Stimulated activated CD8-positive, alpha-beta memory T cell treated with anti-CD3 and anti-CD28 coated beads, Interleukin-12 subunit alpha, Interleukin-12 subunit beta, amount 100 ng/mL, for 4 hours (primary cell): ENCODE measurements around the gene WNK1.
A peak's percentile ranks its signal among the peaks of the same experiment; 100 is the strongest.
"Not testable (repeated sequence)": the region's sequence is repeated elsewhere in the genome, so short reads cannot be mapped to it uniquely, and the experiment has no call there.

Experiments
- DNase-seq: peaks from one replicate; pipeline ENCODE4 v3.0.0-alpha.2; 2020; ENCODE audit warnings: low read depth

WNK1 gene

DNA sequence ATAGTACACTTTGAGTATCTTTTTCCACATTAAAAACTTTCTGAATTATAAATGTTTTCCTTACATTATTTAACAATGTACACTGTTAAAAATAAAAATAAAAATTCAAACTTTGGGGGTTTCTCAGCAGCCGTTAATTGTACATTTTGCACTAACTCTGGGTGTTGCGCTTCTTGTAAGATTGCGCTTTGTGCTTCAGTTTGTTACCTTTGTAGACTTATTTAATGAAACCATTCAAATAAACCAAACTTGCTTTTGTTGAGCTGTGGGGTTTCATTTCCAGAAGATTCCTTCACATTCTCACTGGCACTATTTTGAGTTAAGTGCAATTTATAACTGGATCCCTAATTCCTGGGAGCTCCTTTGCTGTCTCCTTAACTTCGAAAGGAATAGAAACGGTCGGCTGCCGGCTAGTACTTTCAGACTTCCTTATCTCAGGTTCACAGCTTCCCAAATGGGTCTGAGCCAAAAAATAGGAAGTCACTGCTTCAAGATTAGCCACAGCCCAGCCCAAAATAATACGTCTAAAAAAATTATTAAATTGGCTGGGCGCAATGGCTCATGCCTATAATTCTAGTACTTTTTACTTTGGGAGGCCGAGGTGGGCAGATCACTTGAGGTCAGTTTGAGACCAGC, 158.9 kb downstream of the WNK1 start:
- DNase-seq, result no peak

DNA sequence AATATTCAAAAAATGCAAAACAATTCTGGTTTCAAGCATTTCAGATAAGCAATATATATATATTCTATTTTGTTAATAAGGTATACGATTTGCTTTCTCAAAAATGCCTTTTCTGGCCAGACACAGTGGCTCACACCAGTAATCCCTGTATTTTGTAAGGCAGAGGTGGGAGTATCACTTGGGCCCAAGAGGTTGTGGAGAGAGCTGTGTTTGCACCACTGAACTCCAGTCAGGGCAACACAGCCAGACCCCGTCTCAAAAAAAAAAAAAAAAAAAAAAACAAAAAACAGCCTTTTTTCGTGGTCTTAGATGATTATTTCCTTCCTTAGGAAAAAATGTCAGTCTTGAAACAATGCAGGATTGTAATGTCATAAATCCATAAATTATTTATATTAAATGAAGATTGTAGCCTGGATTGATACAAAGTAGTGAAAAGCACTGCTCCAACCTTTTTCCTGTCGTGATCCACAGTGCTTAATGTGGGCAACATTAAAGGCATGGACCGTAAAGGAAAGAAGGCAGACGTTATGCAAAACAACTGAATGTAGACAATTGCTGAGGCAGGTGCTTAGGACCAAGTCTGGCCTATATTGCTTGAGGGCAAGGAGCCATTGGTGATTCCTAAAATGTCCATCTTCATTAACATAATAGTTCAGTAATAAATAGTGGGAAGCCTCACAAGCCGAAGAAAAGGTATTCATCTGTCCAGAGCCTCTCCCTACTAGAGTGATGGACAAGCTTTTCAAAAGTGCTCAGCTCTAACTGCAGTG, 160.3 kb downstream of the WNK1 start:
- no peak for DNase-seq

DNA sequence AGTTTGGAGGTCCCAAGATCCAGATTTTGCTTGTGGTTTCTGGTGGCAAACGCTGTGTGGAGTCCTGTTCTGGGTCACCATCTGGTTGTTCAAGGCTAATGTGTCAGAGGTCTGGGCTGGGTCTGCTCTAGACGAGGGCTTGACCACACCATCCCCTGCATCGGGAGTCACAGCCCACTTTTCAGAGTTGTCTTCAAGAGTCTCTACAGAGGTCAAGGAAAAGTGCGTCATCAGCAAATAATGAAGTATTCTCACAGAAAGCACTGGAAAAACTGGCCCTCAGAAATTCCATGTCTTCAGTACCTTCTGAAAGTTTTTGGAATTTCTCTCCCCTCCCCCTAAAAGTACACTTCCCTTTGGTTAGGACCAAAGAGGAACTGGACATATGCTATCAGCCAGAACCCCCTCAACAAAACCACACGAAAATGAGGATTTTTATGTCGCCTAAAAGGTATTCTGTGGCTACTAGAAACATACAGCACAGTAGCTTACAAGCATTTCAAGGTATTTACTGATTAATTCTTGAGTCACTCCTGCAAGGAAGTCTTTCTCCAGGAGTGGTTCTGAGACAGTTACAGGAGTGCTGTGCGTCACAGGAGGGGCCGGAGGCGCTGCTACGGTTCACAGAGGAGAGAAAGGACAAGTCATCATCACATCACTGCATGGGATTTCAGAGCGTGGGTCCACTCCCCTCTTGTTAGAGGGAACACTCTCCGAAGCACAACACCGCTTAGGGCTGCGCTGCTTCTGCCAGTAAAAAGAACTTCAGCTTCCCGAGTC, 161.7 kb downstream of the WNK1 start:
- DNase-seq, result no peak

DNA sequence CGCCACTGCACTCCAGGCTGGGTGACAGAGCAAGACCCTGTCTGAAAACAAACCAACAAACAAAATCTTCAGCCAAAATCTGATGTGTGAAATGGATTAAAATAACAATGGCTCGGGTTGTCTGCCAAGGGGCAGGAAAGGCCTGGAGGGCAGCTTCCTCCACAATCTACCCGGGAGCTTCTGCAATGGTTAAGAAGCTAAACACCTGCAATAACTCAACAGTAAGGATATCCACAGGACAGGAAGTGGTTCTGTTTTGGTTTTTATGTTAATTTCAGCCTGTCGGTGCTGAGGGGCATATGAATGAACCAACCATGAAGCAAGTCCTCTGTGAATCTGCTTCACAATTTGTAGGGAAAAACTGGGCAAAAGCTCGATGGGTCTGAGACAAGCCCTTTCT, 162.7 kb downstream of the WNK1 start:
- DNase-seq, result no peak

DNA sequence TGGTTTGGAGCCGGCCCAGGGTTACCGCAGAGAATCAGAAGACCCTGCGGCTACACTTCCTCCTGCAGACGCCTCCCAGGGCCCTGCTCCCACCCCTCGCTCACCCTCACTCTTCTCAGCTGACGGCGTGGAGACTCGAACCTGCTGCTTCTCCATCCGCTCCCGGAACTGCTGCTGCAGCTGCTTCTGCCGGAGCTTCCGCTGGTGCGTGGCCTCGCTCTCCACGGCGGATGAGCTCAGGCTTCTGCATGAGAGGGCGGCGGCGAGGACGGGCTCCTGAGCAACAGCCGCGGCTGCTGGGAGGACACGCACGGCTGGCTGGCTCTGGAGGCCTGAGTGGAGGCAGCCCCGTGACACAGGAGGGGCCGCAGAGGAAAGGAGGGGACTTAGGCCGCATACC, 163.9 kb downstream of the WNK1 start:
- DNase-seq, result no peak

DNA sequence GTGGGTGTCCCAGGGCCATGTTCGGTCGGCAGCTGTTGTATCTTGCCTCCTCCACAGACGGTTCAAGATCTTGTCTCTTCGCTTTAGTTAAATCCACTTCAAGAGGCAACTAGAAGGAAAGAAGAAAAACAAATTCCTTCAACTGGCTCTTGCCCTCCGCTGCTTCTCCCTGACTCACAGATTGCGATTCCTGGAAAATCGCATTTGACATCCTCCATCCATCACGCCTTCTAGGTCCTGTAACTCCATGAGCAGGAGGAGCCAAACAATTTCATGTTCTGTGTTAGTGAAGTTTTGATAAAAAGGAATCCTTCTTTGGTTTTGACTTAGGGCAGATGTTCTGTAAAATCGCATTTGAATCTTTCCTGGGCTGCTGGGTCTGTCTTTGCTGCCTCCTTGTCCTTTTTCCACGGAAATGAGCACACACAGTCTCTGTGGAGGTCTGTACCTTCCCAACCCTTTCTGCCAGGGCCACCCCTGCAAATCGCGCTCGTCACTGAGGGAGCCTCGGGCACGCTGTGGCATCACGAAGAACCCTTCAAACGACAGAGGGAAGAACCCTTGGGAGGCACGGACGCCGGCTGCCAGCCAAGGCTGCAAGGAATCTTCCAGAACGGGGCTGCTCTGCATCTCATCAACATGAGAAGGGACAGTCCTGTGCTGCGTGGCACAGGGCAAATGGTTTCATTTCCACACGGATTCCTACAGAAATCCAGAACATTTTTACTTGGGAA, 164.5 kb downstream of the WNK1 start:
- no peak for DNase-seq

DNA sequence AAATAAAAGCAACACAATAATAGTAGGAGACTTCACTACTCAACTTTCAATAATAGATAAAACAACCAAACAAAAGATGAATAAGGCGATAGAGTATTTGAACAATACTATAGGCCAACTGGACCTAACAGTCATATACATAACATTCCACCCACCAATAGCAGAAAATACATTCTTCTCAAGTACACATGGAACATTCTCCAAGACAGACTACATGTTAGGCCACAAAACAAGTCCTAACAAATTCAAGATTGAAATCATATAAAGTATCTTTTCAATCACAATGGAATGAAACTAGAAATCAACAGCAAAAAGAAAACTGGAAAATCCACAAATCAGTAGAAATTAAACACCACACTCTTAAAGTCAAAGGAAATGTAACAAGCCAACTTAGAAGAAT, 168.3 kb downstream of the WNK1 start:
- no peak for DNase-seq

DNA sequence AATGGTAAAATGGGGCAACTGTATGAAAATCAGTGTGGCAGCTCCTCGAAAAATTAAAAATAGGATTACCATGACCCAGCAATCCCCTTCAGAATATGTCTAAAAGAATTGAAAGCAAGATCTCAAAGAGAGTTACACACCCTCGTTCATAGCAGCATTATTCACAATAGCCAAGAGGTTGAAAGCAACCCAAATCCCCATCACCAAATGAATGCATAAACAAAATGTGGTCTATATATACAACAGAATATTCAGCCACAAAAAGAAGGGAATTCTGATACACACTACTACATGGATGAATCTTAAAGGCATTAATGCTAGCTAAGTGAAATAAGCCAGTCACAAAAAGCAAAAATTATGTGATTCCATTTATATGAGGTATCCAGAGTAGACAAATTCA, 169.9 kb downstream of the WNK1 start:
- DNase-seq, result no peak

DNA sequence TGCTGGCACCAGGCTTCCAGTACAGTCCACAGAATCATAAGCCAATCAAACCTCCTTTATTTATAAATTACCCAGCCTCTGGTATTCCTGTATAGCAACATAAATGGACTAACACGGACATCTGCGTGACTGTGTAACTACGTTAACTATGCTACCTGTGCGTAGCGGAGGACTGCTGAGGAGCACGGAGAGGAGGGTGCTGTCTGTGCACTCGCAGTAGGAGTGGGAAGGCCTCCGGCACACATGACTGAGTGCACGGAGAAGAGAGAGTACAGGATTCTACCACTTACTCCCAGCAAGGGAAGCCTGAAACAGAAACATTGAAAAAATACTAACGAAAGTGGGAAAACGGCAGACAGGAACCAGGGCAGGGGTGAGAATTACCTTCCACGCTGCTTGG, 174.3 kb downstream of the WNK1 start:
- no peak for DNase-seq

DNA sequence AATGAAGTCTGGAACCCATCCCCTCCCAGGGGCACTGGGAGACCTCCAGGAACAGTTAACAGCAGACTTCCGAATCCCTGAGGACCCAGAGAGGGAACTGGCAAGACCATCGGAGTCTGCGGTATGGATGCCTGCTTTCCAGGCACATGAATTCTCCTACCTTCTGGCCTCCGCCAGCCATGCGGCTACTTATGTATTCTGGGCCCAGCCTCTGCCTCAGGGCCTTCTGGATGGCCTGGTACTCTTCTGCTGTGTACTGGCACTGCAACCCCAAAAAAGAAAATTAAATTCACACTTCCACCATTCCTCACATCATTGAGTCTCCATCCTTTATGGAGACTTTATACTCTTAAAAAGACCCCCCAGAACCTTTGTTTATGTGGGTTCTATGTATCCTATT, 178.7 kb downstream of the WNK1 start:
- DNase-seq, result no peak

DNA sequence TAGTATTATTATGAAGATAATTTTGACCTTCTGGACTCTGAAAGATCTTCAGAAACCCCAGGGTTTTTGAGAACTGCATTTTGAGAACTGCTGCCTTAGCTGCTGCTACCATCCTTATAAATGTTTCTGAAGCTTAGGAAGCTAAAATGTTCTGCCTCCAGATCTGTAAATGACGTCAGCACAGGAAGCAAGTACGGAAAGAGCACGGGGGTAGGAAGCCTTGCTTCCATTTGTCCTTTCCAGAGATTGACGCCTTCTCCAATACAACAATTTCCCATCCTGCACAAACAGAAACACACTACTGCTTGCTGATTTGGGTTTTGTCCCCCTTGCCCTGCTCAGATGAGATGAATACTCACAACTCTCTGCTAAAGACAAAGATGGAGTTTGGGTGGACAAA, 179.2 kb downstream of the WNK1 start:
- DNase-seq, result no peak

DNA sequence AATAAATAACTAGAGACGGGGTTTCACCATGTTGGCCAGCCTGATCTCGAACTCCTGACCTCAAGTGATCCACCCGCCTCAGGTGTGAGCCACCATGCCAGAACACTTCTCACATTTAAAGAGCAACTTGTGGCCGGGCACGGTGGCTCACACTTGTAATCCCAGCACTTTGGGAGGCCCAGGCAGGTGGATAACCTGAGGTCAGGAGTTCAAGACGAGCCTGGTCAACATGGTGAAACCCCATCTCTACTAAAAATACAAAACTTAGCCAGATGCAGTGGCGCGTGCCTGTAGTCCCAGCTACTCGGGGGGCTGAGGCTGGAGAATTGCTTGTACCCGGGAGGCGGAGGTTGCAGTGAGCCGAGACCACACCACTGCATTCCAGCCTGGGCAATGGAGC, 183.5 kb downstream of the WNK1 start:
- not testable (repeated sequence) for DNase-seq

DNA sequence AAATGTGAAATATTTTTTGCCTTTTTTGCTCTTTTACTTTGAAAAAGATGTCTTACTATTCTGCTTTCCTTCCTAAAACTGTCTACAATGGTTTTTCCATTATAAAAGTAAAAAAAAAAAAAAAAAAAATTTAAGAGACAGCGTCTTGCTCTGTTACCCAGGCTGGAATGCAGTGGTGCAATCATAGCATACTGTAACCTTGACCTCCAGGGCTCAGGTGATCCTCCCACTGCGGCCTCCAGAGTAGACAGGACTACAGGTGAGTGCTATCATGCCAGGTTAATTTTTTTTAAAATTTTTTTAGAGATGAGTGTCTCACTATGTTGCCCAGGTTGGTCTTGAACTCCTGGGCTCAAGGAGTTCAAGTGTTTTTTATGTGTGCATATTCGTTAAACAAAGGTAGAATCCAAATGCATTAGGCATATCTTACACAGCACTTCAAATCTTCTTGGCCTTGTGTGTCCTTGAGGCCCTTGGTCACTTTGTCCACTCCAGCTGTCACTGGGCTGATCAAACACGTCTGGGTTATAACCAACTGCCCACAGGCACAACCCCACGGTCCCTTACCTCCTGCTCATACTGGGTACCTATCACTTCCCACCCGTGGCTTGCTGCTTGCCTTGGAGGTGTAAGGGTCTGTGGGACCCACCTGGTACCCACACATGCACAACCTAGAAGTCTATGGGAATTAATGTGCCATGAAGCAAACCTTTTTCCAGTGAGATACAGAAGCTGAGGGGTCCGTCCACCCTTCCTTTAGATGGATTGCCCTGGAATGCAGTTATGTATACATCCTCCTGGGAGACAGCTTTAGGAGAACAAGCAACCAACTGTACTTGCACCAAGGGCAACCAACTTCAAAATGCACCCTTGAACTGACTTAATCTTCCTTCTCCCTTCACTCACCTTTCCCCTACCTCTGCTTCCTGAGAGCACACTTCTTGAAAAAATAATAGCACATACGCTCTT, 184.3 kb downstream of the WNK1 start:
- DNase-seq, result no peak

DNA sequence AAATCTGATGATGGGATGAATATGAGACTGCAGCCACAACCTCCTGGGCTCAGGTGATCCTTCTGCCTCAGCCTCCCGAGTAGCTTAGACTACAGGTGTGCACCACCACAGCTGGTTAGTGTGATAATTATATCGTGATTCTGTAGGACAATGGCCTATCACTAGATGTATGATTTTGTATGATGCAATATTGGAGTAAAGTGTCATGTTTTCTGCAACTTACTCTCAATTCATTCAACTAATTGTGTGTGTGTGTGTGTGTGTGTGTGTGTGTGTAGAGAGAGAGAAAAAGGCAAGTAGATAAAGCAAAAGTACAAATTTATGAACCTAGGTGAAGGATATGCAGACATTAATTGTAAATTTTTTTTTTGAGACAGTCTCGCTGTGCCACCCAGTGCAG, 186.4 kb downstream of the WNK1 start:
- no peak for DNase-seq

DNA sequence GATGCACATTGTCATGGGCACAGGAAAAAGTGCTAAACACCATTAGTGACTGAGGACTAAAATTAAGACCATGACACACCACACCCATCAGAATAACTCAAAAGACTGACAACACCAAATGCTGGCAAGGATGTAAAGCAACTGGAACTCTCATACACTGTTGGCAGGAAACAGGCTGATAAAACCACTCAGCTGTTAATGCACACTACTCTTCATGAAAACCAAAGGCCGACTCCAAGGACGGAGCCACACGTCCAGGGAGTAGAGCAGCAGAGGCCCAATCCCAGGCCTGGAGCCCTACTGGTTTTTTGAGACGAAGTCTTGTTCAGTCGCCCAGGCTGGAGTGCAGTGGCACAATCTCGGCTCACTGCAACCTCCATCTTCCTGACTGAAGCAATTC, 190.7 kb downstream of the WNK1 start:
- no peak for DNase-seq

DNA sequence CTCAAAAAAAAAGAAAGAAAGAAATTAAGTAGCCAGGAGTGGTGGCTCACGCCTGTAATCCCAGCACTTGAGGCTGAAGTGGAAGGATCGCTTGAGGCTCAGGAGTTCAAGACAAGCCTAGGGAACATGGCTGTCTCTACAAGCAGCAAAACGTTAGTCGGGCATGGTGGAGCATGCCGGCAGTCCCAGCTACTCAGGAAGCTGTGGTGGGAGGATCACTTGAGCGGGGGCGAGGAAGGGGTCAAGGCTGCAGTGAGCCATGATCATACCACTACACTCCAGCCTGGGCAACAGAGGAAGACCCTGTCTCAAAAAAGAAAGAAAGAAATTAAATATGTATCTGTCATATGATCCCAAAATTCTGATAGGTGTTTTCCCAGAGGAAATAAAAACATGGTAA, 191.8 kb downstream of the WNK1 start:
- no peak for DNase-seq

DNA sequence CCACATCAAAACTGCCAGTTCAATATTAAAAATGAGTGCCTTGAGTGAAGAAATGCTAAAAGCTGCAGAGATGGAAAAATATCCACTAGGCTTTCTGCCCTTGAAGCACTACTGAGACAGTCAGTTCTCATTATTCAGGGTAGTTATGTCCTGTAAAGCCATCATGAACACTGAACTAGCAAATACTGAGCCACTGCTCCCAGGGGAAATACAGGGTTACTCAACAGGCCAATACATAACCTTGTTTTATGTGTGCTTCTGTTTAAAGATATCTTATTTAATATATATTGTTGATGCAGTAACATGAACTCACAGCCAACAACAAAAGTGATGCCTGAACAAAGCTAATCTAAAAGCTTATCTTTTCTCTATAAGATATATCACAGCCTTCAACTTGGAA, 193.8 kb downstream of the WNK1 start:
- no peak for DNase-seq

DNA sequence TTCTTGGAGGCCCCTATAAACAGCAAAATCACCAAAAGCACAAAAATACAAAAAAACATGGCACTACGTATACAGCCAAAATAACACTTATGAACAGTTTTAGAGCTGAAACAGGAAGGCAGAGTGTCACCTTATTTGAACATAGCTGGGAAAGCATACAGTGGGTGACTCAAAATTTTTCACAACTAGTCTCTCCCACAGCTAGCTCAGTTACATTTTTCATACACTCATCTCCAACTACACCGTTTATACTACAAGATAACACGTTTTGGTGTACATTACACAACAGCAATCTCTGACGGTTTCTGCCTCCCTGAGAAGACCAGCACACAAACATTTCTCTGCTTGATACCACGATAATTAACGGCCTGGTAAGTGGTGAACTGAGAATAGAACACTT, 194.3 kb downstream of the WNK1 start:
- no peak for DNase-seq

DNA sequence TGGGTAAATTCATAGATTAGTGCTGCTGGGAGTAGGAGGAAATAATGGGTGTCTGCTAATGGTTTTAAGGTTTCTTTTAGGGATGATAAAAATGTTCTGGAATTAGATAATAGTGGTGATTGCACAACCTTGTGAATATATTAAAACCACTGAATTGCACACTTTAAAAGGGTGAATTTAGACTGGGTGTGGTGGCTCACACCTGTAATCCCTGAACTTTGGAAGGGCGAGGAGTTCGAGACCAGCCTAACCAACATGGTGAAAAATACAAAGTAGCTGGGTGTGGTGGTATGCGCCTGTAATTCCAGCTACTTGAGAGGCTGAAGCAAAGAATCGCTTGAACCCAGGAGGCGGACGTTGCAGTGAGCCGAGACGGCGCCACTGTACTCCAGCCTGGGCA, 195.9 kb downstream of the WNK1 start:
- DNase-seq, result no peak

DNA sequence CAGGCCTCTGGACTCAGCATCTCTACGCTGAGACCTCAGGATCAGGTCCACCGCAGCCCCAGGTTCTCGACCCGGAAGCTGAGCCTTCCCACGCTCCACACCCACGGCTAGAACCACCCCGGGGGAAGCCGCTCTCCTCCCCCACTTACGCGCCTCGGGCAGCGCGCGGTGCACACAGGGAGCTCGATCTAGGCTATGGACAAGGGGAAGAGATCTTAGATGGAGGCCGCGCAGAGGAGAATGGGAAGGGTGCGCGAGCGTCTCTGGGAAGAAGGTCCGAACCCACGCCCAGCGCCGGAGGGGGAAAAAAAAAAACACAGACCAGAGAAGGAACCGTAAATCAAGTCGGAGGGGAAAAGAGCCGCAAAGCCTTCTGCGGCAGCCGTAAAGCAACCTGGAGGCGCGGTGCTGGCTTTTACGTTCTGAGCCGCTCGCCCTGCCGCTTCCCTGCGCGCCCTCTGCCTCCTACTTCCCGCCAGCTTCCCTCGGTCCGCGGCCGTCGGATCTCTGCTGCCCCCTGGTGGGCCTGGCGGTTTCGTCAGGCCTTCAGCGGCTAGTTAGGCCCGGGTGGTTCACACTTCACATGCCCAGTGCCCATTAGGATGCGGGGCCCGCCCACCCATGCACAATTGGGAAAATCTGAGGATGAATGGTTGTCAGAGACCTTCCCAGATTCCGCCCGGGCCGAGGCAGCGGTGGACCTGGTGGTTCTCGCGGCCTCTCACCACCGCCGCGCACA, 197.2 kb downstream of the WNK1 start, which contains the start of gene RAD52:
Gene RAD52, minus strand, starts transcription at position 242 of the 739 bp plus-strand sequence. CDS start 16,636 bp downstream, outside the sequence.
- DNase-seq, result peak; percentile 95
